HEK293 (cell line): Measurements from ENCODE around the gene PRICKLE3.

Experiments used
- BCL11A ChIP-seq: fragments of 450-650 bp; formaldehyde crosslinking; IDR thresholded peaks from 2 replicates; pipeline ENCODE4 v1.5.1; 2016; ENCODE audit warnings: low read depth, missing biosample characterization, missing genetic modification characterization
- KLF1 ChIP-seq: fragments of 450-650 bp; formaldehyde crosslinking; IDR thresholded peaks from 2 replicates; pipeline ENCODE4 v1.5.1; 2016; ENCODE audit warnings: missing biosample characterization, missing genetic modification characterization
- KLF10 ChIP-seq: fragments of 450-650 bp; IDR thresholded peaks from 2 replicates; pipeline ENCODE4 v1.5.1; 2018; ENCODE audit warnings: missing biosample characterization, mild to moderate bottlenecking, missing genetic modification characterization
- OSR2 ChIP-seq: fragments of 450-650 bp; formaldehyde crosslinking; IDR thresholded peaks from 2 replicates; pipeline ENCODE4 v1.5.1; 2016; ENCODE audit warnings: missing biosample characterization, missing genetic modification characterization
- OVOL3 ChIP-seq: fragments of 450-650 bp; formaldehyde crosslinking; IDR thresholded peaks from 2 replicates; pipeline ENCODE4 v1.5.1; 2016; ENCODE audit warnings: missing biosample characterization, missing genetic modification characterization
- PRDM1 ChIP-seq: fragments of 450-650 bp; formaldehyde crosslinking; IDR thresholded peaks from 2 replicates; pipeline ENCODE4; 2016; ENCODE audit warnings: missing biosample characterization, missing genetic modification characterization
- SCRT1 ChIP-seq: fragments of 450-650 bp; formaldehyde crosslinking; IDR thresholded peaks from 2 replicates; pipeline ENCODE4 v1.5.1; 2016; ENCODE audit warnings: missing biosample characterization, missing genetic modification characterization, borderline replicate concordance
- SP3 ChIP-seq: fragments of 450-650 bp; formaldehyde crosslinking; IDR thresholded peaks from 2 replicates; pipeline ENCODE4 v1.5.1; 2016; ENCODE audit warnings: missing biosample characterization, missing genetic modification characterization
- SP7 ChIP-seq: fragments of 450-650 bp; formaldehyde crosslinking; IDR thresholded peaks from 2 replicates; pipeline ENCODE4 v1.5.1; 2016; ENCODE audit warnings: missing biosample characterization, missing genetic modification characterization
- TRIM28 ChIP-seq: IDR thresholded peaks from 2 replicates; pipeline ENCODE4 v1.6.1; 2011; ENCODE audit warnings: low read length, control low read depth, borderline replicate concordance
- YY1 ChIP-seq: fragments of 450-650 bp; formaldehyde crosslinking; IDR thresholded peaks from 2 replicates; pipeline ENCODE4 v1.5.1; 2018; ENCODE audit warnings: missing biosample characterization, missing genetic modification characterization
- ZBTB1 ChIP-seq: fragments of 450-650 bp; formaldehyde crosslinking; IDR thresholded peaks from 2 replicates; pipeline ENCODE4 v1.5.1; 2016; ENCODE audit warnings: missing biosample characterization, missing genetic modification characterization
- ZBTB20 ChIP-seq: fragments of 450-650 bp; formaldehyde crosslinking; IDR thresholded peaks from 2 replicates; pipeline ENCODE4 v1.5.1; 2016; ENCODE audit warnings: missing biosample characterization, missing genetic modification characterization
- ZBTB7A ChIP-seq: fragments of 450-650 bp; formaldehyde crosslinking; IDR thresholded peaks from 2 replicates; pipeline ENCODE4 v1.5.1; 2016; ENCODE audit warnings: low read depth, missing biosample characterization, missing genetic modification characterization
- ZFP69B ChIP-seq: fragments of 450-650 bp; formaldehyde crosslinking; IDR thresholded peaks from 2 replicates; pipeline ENCODE4 v1.5.1; 2016; ENCODE audit warnings: missing biosample characterization, missing genetic modification characterization
- ZIC2 ChIP-seq: fragments of 450-650 bp; formaldehyde crosslinking; IDR thresholded peaks from 2 replicates; pipeline ENCODE4 v1.5.1; 2016; ENCODE audit warnings: missing biosample characterization, missing genetic modification characterization
- ZNF10 ChIP-seq: fragments of 450-650 bp; formaldehyde crosslinking; IDR thresholded peaks from 2 replicates; pipeline ENCODE4 v1.5.1; 2017; ENCODE audit warnings: missing biosample characterization, missing genetic modification characterization
- ZNF157 ChIP-seq: fragments of 450-650 bp; formaldehyde crosslinking; IDR thresholded peaks from 2 replicates; pipeline ENCODE4 v1.5.1; 2016; ENCODE audit warnings: missing biosample characterization, missing genetic modification characterization
- ZNF221 ChIP-seq: fragments of 450-650 bp; formaldehyde crosslinking; IDR thresholded peaks from 2 replicates; pipeline ENCODE4 v1.5.1; 2017; ENCODE audit warnings: missing biosample characterization, missing genetic modification characterization, borderline replicate concordance
- ZNF23 ChIP-seq: fragments of 450-650 bp; formaldehyde crosslinking; IDR thresholded peaks from 2 replicates; pipeline ENCODE4 v1.5.1; 2016; ENCODE audit warnings: missing biosample characterization, missing genetic modification characterization, borderline replicate concordance
- ZNF248 ChIP-seq: fragments of 450-650 bp; formaldehyde crosslinking; IDR thresholded peaks from 2 replicates; pipeline ENCODE4 v1.5.1; 2017; ENCODE audit warnings: missing biosample characterization, missing genetic modification characterization
- ZNF311 ChIP-seq: fragments of 450-650 bp; formaldehyde crosslinking; IDR thresholded peaks from 2 replicates; pipeline ENCODE4 v1.5.1; 2017; ENCODE audit warnings: missing biosample characterization, missing genetic modification characterization, borderline replicate concordance
- ZNF423 ChIP-seq: fragments of 450-650 bp; formaldehyde crosslinking; IDR thresholded peaks from 2 replicates; pipeline ENCODE4 v1.5.1; 2016; ENCODE audit warnings: missing biosample characterization, missing genetic modification characterization
- ZNF544 ChIP-seq: fragments of 450-650 bp; formaldehyde crosslinking; IDR thresholded peaks from 2 replicates; pipeline ENCODE4 v1.5.0; 2017; ENCODE audit warnings: missing biosample characterization, missing genetic modification characterization
- ZNF555 ChIP-seq: fragments of 450-650 bp; formaldehyde crosslinking; conservative IDR thresholded peaks from 2 replicates; pipeline ENCODE4 v1.5.1; 2017; ENCODE audit warnings: missing biosample characterization, mild to moderate bottlenecking, missing genetic modification characterization, inconsistent platforms
- ZNF558 ChIP-seq: fragments of 450-650 bp; formaldehyde crosslinking; IDR thresholded peaks from 2 replicates; pipeline ENCODE4 v1.5.1; 2016; ENCODE audit warnings: missing biosample characterization, missing genetic modification characterization
- ZNF585B ChIP-seq: fragments of 450-650 bp; formaldehyde crosslinking; IDR thresholded peaks from 2 replicates; pipeline ENCODE4 v1.5.1; 2016; ENCODE audit warnings: missing biosample characterization, missing genetic modification characterization
- ZNF76 ChIP-seq: fragments of 450-650 bp; formaldehyde crosslinking; IDR thresholded peaks from 2 replicates; pipeline ENCODE4; 2016; ENCODE audit warnings: low read depth, missing biosample characterization, missing genetic modification characterization, borderline replicate concordance
- ZNF791 ChIP-seq: fragments of 450-650 bp; formaldehyde crosslinking; IDR thresholded peaks from 2 replicates; pipeline ENCODE4 v1.5.1; 2016; ENCODE audit warnings: missing biosample characterization, missing genetic modification characterization
- ZNF830 ChIP-seq: fragments of 450-650 bp; IDR thresholded peaks from 2 replicates; pipeline ENCODE4 v1.5.0; 2018; ENCODE audit warnings: missing biosample characterization, missing genetic modification characterization, low read depth, mild to moderate bottlenecking, moderate library complexity
- ZNF837 ChIP-seq: fragments of 450-650 bp; formaldehyde crosslinking; IDR thresholded peaks from 2 replicates; pipeline ENCODE4 v1.5.1; 2016; ENCODE audit warnings: missing biosample characterization, missing genetic modification characterization
- TF ChIP-seq, protein P1 (sequence below): fragments of 450-650 bp; formaldehyde crosslinking; IDR thresholded peaks from 2 replicates; pipeline ENCODE4 v1.5.1; 2016; ENCODE audit warnings: missing biosample characterization, missing genetic modification characterization
- TF ChIP-seq, protein P2 (sequence below): fragments of 450-650 bp; formaldehyde crosslinking; IDR thresholded peaks from 2 replicates; pipeline ENCODE4 v1.5.1; 2016; ENCODE audit warnings: missing biosample characterization, missing genetic modification characterization
- TF ChIP-seq, protein P3 (sequence below): fragments of 450-650 bp; formaldehyde crosslinking; IDR thresholded peaks from 2 replicates; pipeline ENCODE4 v1.5.1; 2016; ENCODE audit warnings: missing biosample characterization, missing genetic modification characterization
- TF ChIP-seq, protein P4 (sequence below): fragments of 450-650 bp; formaldehyde crosslinking; IDR thresholded peaks from 2 replicates; pipeline ENCODE4 v1.5.1; 2016; ENCODE audit warnings: missing biosample characterization, missing genetic modification characterization
- TF ChIP-seq, protein P5 (sequence below): fragments of 450-650 bp; formaldehyde crosslinking; IDR thresholded peaks from 2 replicates; pipeline ENCODE4 v1.5.1; 2017; ENCODE audit warnings: missing biosample characterization, missing genetic modification characterization

PRICKLE3 gene

DNA sequence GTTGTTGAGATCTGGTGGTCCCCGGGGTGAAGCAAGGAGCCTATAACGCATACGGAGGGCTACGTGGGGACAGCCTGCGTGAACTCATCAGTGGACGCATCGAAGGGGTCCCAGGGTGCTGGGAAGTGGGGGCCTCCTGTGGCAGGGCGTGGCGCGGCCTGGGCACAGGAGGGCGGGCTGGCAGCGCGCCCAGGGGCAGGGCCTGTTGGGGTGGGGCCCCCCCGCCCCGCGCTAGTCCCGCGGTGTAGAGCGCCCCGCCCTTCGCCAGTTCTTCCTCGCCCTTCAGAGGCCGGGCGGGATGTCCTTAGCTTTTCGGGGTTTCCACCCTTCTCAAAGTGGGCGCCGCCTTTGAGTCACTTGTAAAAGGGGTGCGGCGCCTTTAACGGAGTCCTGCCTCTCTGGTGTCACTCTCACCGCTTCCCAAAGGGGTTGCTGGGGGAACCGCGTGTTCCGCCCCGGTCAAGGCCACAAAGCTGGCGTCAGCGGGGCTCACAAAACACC, 13.8 kb downstream of the PRICKLE3 start (continued):
- TF ChIP-seq SP7, result no peak; the same call in 1 of the 2 replicates
- peak; percentile 39; the same call in 1 of the 2 replicates for TF ChIP-seq ZBTB1 (tag by site-specific recombination)
- TF ChIP-seq ZNF830 (tag by site-specific recombination), result no peak
- TF ChIP-seq ZBTB20 (tag by site-specific recombination), result no peak; the same call in 1 of the 2 replicates
- no peak for TF ChIP-seq BCL11A (tag by site-specific recombination)
- TF ChIP-seq TRIM28, result no peak
- no peak for TF ChIP-seq ZNF555 (tag by site-specific recombination)
- TF ChIP-seq, protein P1, sequence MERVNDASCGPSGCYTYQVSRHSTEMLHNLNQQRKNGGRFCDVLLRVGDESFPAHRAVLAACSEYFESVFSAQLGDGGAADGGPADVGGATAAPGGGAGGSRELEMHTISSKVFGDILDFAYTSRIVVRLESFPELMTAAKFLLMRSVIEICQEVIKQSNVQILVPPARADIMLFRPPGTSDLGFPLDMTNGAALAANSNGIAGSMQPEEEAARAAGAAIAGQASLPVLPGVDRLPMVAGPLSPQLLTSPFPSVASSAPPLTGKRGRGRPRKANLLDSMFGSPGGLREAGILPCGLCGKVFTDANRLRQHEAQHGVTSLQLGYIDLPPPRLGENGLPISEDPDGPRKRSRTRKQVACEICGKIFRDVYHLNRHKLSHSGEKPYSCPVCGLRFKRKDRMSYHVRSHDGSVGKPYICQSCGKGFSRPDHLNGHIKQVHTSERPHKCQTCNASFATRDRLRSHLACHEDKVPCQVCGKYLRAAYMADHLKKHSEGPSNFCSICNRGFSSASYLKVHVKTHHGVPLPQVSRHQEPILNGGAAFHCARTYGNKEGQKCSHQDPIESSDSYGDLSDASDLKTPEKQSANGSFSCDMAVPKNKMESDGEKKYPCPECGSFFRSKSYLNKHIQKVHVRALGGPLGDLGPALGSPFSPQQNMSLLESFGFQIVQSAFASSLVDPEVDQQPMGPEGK, result peak; percentile 79
- TF ChIP-seq ZBTB7A (tag by site-specific recombination), result no peak; the same call in 1 of the 2 replicates
- TF ChIP-seq KLF10 (tag by site-specific recombination), result peak; percentile 72
- TF ChIP-seq, protein P2, sequence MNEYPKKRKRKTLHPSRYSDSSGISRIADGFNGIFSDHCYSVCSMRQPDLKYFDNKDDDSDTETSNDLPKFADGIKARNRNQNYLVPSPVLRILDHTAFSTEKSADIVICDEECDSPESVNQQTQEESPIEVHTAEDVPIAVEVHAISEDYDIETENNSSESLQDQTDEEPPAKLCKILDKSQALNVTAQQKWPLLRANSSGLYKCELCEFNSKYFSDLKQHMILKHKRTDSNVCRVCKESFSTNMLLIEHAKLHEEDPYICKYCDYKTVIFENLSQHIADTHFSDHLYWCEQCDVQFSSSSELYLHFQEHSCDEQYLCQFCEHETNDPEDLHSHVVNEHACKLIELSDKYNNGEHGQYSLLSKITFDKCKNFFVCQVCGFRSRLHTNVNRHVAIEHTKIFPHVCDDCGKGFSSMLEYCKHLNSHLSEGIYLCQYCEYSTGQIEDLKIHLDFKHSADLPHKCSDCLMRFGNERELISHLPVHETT (tag by site-specific recombination), result no peak
- no peak for TF ChIP-seq ZNF221
- TF ChIP-seq SP3, result peak; percentile 79
- TF ChIP-seq ZNF248 (tag by site-specific recombination), result no peak
- TF ChIP-seq ZNF311 (tag by site-specific recombination), result no peak
- no peak for TF ChIP-seq ZNF585B (tag by site-specific recombination)
- no peak for TF ChIP-seq PRDM1 (tag by site-specific recombination)
- TF ChIP-seq, protein P3, sequence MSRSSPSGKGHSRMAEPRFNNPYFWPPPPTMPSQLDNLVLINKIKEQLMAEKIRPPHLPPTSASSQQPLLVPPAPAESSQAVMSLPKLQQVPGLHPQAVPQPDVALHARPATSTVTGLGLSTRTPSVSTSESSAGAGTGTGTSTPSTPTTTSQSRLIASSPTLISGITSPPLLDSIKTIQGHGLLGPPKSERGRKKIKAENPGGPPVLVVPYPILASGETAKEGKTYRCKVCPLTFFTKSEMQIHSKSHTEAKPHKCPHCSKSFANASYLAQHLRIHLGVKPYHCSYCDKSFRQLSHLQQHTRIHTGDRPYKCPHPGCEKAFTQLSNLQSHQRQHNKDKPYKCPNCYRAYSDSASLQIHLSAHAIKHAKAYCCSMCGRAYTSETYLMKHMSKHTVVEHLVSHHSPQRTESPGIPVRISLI, result no peak
- no peak for TF ChIP-seq ZNF791
- no peak for TF ChIP-seq YY1
- TF ChIP-seq ZIC2, result peak; percentile 53; the same call in 1 of the 2 replicates
- no peak for TF ChIP-seq SCRT1 (tag by site-specific recombination)
- TF ChIP-seq ZNF10, result peak; percentile 89
- TF ChIP-seq OSR2, result no peak
- TF ChIP-seq ZNF157 (tag by site-specific recombination), result no peak
- no peak for TF ChIP-seq ZNF837 (tag by site-specific recombination)
- no peak for TF ChIP-seq ZNF544 (tag by site-specific recombination)
- TF ChIP-seq, protein P4, sequence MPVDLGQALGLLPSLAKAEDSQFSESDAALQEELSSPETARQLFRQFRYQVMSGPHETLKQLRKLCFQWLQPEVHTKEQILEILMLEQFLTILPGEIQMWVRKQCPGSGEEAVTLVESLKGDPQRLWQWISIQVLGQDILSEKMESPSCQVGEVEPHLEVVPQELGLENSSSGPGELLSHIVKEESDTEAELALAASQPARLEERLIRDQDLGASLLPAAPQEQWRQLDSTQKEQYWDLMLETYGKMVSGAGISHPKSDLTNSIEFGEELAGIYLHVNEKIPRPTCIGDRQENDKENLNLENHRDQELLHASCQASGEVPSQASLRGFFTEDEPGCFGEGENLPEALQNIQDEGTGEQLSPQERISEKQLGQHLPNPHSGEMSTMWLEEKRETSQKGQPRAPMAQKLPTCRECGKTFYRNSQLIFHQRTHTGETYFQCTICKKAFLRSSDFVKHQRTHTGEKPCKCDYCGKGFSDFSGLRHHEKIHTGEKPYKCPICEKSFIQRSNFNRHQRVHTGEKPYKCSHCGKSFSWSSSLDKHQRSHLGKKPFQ (tag by site-specific recombination), result 0 out of 2 replicates have a peak, but pooled peaks have one; percentile 13
- TF ChIP-seq ZNF76 (tag by site-specific recombination), result no peak; the same call in 1 of the 2 replicates
- TF ChIP-seq ZNF423 (tag by site-specific recombination), result peak; percentile 66
- no peak for TF ChIP-seq ZNF558 (tag by site-specific recombination)
- TF ChIP-seq ZNF23 (tag by site-specific recombination), result no peak
- TF ChIP-seq KLF1 (tag by site-specific recombination), result peak; percentile 99
- TF ChIP-seq, protein P5, sequence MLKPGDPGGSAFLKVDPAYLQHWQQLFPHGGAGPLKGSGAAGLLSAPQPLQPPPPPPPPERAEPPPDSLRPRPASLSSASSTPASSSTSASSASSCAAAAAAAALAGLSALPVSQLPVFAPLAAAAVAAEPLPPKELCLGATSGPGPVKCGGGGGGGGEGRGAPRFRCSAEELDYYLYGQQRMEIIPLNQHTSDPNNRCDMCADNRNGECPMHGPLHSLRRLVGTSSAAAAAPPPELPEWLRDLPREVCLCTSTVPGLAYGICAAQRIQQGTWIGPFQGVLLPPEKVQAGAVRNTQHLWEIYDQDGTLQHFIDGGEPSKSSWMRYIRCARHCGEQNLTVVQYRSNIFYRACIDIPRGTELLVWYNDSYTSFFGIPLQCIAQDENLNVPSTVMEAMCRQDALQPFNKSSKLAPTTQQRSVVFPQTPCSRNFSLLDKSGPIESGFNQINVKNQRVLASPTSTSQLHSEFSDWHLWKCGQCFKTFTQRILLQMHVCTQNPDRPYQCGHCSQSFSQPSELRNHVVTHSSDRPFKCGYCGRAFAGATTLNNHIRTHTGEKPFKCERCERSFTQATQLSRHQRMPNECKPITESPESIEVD, result no peak
- TF ChIP-seq OVOL3 (tag by site-specific recombination), result no peak
- peak; percentile 67 for TF ChIP-seq ZFP69B (tag by site-specific recombination)
